Endometrial microvascular endothelial cells (primary cell): ENCODE measurements around the gene SKIL. TPM values are rescaled to one million over a fixed set of nuclear protein-coding genes. Genes with fewer than 3 reads are reported as not detected.

Experiments used
- in situ Hi-C: cut with HindIII; loops from 2 replicates; pipeline ENCODE4 v1.10.0; 2017; ENCODE audit warnings: low sequenced_read_pairs, low pct_unique_long_range_greater_than_20kb; ENCODE audit errors: inconsistent ontology term
- total RNA-seq: library from RNA; depleted of rRNA; stranded (reverse); fragments of >200 nt; gene quantifications from one replicate; pipeline ENCODE4 v1.2.3, GENCODE V29; 2015; ENCODE audit errors: inconsistent ontology term

The SKIL gene
- total RNA-seq, 1 donor from 2014 or later = 18.7 TPM

GRCh38 chr3:170344971-170345370 lies 12.5 kb upstream of the SKIL start:
- in situ Hi-C loops = no loop called here

GRCh38 chr3:170346481-170347392 lies 10.8 kb upstream of the SKIL start:
- in situ Hi-C loops = no loop called here

- in situ Hi-C loops = no loop called here
These were observed 6.8 kb upstream of the SKIL start for GRCh38 chr3:170350515-170351413.

- in situ Hi-C loops = no loop called here
These were observed 4.6 kb upstream of the SKIL start for GRCh38 chr3:170352936-170353335.

GRCh38 chr3:170353485-170353884 lies 4.0 kb upstream of the SKIL start:
- in situ Hi-C loops = no loop called here

- in situ Hi-C loops = no loop called here
These were observed 2.8 kb upstream of the SKIL start for GRCh38 chr3:170354760-170355159.

- in situ Hi-C loops = no loop called here
These were observed 1.5 kb upstream of the SKIL start for GRCh38 chr3:170355738-170356595.

- in situ Hi-C loops = no loop called here
These were observed 829 bp upstream of the SKIL start for GRCh38 chr3:170356596-170357175.

GRCh38 chr3:170358042-170359010 lies 811 bp downstream of the SKIL start:
- in situ Hi-C loops = no loop called here

GRCh38 chr3:170359178-170359704 lies 1.7 kb downstream of the SKIL start:
- in situ Hi-C loops = no loop called here

- in situ Hi-C loops = no loop called here
These were observed 3.0 kb downstream of the SKIL start for GRCh38 chr3:170360466-170360865.

GRCh38 chr3:170360916-170361315 lies 3.4 kb downstream of the SKIL start:
- in situ Hi-C loops = no loop called here

- in situ Hi-C loops = no loop called here
These were observed 4.2 kb downstream of the SKIL start for GRCh38 chr3:170361711-170362110.

GRCh38 chr3:170363471-170363994 lies 6.0 kb downstream of the SKIL start:
- in situ Hi-C loops = no loop called here

- in situ Hi-C loops = no loop called here
These were observed 7.5 kb downstream of the SKIL start for GRCh38 chr3:170364965-170365364.

- in situ Hi-C loops = no loop called here
These were observed 10.3 kb downstream of the SKIL start for GRCh38 chr3:170367797-170368196.

- in situ Hi-C loops = no loop called here
These were observed 11.4 kb downstream of the SKIL start for GRCh38 chr3:170368921-170369320.
